GM18909 (cell line): ENCODE measurements around the gene SORBS1.
A peak's percentile ranks its signal among the peaks of the same experiment; 100 is the strongest.
"Not testable (repeated sequence)": the region's sequence is repeated elsewhere in the genome, so short reads cannot be mapped to it uniquely, and the experiment has no call there.

Experiments
- ATAC-seq: cut with Tn5 transposase; IDR thresholded peaks from one replicate; pipeline ENCODE4 v1.9.1; 2021; ENCODE audit warnings: mild to moderate bottlenecking; ENCODE audit not compliant: unreplicated experiment, poor library complexity

The SORBS1 gene

GRCh38 chr10:95373660-95374059 is 187.5 kb downstream of the SORBS1 start:
- no peak for ATAC-seq

- no peak for ATAC-seq
Observed at GRCh38 chr10:95364342-95364741, 196.8 kb downstream of the SORBS1 start.

- peak; percentile 79 for ATAC-seq
Observed at GRCh38 chr10:95363303-95363912, 197.8 kb downstream of the SORBS1 start.

DNA sequence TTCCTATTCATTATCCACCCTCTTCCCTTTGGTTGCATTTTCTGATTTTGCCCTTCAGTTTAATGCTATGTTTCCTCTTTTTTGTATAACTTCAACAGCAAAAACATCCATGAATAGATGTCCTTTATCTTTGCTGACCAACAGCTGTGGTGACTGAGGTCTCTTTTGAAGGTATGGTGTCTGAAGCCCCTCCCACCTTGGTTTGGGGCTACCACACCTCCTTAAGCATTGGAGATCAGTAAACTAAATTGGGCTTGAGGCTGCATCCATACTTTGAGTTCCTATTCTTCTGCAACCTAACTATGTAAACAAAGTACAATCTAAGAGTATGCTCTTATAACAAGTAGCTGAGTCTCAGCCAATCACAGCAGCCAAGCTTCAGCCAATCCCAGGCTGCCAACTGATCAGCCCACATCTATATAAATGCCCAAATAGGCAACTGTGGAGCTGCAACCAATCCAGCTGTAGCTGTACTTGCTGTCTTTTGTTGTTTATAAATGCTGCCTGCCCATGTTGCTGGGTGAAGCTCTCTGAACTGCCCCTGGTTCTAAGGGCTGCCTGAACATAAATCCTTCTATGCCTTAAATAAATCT is 201.0 kb downstream of the SORBS1 start:
- no peak for ATAC-seq

- ATAC-seq, result no peak
Observed at GRCh38 chr10:95359466-95359865, 201.7 kb downstream of the SORBS1 start.

DNA sequence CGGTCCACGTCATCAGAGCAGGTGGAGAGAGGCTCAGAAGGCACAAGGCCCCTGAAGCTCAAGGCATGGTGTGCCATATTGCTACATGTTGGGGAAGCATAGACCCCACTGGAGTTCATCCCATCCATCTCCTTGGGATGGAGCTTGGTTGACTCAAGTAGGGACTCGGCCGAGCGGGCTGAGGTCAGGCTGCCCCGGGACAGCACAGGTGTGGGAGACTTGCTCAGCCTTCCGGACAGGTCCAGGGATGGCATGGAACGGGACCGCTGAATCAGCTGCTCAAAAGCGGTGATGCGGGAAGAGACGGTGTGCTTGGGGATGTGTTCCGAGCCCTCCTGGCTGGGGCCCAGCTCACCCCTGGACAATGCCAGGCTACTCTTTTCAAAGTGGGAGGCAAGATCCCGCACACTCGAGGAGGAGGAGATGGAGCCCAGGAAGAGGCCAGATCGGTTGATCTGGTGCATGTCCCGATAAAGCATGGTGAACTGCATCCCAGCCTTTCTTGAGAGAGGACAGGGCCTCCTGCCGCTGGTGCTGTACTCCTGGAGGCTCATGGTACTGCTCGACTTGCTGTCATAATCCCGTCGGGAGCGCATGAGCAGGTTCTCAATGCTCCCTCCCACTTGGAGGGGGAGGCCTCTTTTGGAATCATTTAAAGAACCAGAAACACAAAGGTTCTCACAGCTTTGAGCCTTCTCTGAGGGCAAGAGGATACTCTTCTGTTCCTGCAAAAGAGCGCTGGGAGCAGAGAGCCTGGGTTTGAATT is 204.8 kb downstream of the SORBS1 start:
- no peak for ATAC-seq

- no peak for ATAC-seq
Observed at GRCh38 chr10:95355301-95355700, 205.9 kb downstream of the SORBS1 start.

DNA sequence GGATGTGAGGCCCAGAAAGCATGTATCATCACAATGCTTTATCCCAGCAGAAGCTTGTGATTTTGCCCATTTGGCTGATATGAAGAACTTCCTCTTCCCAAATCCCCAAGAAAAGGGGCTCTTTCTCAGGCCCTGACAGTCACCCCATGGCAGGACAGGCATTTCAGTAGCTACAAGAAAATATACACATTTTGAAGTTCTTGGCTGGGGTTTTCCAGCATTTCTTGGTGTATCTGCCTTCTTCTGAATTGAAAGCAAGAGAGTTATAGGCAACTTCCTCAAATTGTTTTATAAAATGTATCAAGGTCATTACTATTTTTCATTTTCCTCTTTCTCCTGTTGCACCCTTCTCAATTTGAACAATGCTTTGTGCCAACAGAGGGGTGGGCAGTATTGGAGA is 207.1 kb downstream of the SORBS1 start:
- no peak for ATAC-seq

GRCh38 chr10:95353123-95353522 is 208.0 kb downstream of the SORBS1 start:
- ATAC-seq, result no peak

- ATAC-seq, result no peak
Observed at GRCh38 chr10:95352684-95353083, 208.5 kb downstream of the SORBS1 start.

DNA sequence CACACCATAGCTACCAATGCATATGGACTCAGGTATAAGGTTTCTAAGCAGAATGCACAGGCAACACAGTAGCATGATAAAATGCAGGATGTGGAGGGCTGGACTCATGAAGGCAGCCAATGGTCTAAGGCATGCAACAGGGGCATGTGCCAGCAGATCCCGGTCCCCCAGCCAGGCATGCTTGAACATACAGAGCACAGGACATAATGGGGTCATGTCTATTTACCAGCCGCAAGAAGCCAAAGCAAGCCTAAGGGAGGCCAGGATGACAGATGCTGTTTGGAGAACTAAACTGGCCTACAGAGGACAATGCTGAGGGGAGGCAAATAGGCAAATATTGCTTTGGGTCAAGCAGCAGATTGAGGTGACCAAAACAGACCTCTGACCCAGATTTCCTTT is 210.3 kb downstream of the SORBS1 start:
- no peak for ATAC-seq

DNA sequence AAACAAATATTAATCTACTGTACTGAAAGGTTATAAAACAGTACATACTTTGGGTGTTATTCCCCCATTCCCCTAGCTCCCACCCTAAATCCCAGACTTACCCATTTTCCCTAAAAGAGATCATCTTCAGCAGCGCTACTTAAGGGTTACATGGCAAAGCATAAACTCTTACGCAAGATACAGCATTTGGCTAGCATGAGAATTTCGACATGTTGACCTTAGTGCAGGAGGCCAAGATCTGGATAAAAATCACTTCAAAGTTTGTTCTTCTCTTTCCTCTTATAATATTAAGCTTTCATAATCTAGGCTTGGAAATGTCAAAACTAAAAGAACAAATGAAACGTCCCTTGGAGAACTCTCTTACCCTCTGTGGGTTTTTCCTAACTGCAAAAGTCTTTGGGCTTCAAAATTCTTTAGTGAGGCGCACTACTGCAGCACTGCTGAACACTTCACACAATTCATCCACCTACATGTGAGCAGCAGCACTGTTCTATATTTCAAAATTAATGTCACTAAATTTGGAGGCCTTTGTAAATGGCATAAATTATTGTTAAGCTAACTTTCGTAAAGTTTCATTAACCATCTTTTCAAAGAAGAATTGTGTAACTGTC is 210.8 kb downstream of the SORBS1 start:
- ATAC-seq, result no peak

- ATAC-seq, result not testable (repeated sequence)
Observed at GRCh38 chr10:95347402-95347766, 213.8 kb downstream of the SORBS1 start.

GRCh38 chr10:95346715-95347401 is 214.3 kb downstream of the SORBS1 start:
- ATAC-seq, result no peak

DNA sequence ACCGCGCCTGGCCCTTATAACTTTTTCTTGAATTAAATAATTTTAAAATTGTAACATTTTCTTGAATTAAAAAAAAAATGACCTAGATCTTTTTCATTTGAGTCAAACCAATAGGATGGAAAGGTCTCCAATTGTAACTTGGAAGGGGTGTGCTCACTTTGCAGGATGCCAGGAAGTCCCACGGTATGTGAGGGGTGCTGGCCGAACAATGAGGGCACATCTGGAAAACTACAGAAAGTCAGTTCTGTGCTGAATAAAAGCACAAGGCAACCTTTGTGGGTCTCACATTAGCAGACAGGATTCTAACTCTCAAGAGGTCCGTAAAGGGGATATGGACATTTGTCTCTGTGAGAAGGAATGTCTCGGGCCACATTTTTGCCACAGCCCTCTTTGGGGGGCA is 217.6 kb downstream of the SORBS1 start:
- no peak for ATAC-seq

DNA sequence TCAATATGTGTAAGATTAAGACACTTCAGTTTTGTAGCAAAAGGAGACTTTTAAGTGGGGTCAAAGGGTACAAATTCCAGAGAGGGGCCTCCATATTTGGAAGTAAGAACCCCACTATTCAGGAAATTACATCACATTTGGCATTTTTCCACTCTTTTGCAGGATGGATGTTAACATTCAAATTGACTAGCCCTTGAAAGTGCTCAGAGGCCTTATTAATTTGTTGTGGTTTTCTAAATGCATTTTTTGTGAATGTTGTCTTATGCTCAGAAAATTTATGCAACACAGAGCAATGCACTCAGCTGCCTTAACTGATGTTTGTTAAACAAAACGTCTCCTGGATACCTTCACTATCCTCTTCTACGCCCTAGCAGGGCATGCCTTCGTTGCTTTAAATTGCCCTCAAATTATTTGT is 219.4 kb downstream of the SORBS1 start:
- no peak for ATAC-seq

GRCh38 chr10:95339863-95340262 is 221.3 kb downstream of the SORBS1 start:
- no peak for ATAC-seq

DNA sequence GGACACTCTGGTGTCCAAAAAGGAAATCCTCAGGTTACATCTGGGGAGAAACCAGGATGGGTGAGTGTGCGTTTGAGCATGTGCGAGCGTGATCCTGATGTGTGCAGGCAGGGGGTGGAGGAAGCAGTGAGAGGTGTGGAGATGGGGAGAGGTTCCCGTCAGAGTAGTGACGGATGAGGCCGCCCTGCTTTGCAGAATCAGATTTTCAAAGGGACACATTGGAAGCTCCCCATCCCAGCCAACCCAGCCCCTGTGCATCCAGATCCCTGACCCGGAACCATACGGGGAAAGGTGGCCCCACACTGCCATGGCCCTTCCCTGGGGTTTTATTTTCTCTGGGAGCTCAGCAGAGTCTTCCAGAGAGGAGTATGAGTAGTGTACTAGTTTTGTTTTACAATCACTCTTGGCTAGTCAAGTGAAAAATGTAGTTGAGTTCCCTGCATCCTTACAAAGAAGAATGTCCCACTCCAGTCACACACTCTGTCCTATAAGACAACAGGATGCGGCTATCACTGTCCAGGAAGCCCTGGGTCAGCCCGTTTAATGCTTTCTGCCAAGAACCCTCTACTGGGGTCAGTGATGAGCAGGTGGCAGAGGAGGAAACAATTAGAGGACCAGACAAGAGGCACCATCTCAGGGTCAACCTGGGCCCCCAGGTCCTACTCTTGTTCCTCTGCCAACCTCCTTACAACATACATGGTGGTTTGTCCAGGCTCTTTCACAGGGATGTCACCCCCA is 223.6 kb downstream of the SORBS1 start:
- ATAC-seq, result no peak

DNA sequence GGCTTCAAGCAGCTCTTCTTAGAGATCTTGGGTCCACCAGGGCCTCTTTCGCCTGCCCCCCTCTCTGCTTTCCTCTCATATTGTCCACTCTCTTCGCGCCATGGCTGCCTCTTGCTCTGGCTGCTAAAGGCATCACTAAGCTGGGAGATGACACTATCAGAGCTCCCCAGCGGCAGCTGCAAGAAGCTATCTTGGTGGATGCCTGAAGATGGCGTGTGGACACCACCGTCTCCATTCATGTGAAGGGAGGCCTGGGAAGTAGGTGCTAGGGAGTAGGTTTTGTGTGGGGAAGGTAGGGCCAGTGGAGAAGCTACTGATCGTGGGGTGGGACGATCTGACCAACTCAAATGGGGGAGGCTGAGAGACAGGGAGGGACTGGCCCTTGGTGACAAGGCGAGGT is 224.5 kb downstream of the SORBS1 start:
- no peak for ATAC-seq
